Epithelial cell of proximal tubule (primary cell): ENCODE data around the gene ST6GAL1. TPM values are rescaled to one million over a fixed set of nuclear protein-coding genes. Genes with fewer than 3 reads are reported as not detected.

ENCODE experiments used
- DNase-seq: peaks from one replicate; pipeline ENCODE4 v3.0.0-alpha.2; 2011; ENCODE audit warnings: low read depth
- H3K4me3 ChIP-seq: 2 replicates; pipeline ENCODE4 v1.5.1; 2011; ENCODE audit warnings: low read depth, mild to moderate bottlenecking, low read length
- CTCF ChIP-seq: conservative IDR thresholded peaks from 2 replicates; pipeline ENCODE4 v1.5.1; 2012; ENCODE audit warnings: low read depth, mild to moderate bottlenecking, low read length
- total RNA-seq: library from RNA; depleted of rRNA; stranded (reverse); fragments of >200 nt; gene quantifications from 2 replicates; pipeline ENCODE4 v1.2.3, GENCODE V29; 2015

Gene ST6GAL1
- total RNA-seq, 1 donor from 2014 or later: 23.1 TPM

DNA sequence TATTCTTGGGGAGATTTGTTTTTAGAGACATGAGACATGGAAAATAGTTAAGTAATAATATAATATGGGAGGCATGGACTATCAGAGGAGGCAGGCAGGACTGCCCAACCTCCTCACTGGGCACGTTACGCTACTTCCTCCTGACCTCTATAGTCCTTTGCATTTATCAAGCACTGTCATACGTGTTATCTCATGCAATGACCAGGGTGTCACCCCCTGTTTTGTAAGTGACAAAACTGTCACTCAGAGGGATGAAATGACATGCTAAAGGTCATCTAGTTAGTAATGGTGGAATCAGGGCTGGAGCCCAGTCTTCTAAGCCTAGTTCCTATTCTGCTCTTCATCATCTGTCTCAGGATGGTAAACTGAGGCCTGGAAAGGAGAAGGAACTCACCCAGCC lies 66.7 kb downstream of the ST6GAL1 start:
- DNase-seq: no peak
- H3K4me3 ChIP-seq: no peak overlapping the region
- TF ChIP-seq CTCF: no peak

DNA sequence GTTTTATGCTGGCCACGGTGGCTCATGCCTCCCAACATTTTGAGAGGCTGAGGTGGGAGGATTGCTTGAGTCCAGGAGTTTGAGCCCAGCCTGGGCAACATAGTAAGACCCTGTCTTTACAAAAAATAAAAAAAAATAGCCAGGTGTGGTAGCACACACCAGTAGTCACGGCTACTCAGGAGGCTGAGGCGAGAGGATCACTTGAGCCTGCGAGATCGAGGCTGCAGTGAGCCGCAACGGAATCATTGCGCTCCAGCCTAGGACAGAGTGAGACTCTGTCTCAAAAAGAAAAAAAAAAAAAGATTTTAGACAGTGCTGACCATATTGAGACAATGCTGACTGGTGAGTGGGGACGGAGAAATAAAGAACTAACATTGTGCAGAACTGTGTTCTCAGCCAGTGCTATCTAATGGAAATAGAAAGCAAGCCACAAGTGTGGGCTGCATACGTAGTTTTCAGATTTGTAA lies 67.2 kb downstream of the ST6GAL1 start:
- TF ChIP-seq CTCF: no peak
- no peak for DNase-seq
- no peak overlapping the region for H3K4me3 ChIP-seq

DNA sequence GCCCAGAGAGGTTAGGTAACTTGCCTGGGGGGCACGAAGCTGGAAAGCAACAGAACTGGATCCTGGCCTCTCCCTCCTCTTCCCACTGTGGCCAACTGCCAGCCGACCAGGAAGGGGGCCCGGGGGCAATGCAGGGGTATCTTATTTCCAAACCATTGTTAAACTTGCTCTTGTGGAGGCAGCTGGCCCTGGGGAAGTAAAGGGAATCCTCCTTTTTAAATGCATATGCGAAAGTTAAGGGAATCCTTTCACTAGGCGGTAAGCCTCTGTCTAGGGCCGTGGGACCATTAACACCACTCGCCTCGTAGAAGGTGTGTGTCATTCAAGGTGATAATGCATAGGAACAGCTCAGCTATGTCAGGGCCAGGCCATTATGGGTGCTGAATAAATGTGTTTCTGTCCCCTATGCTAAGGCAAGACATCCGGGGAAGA lies 68.6 kb downstream of the ST6GAL1 start:
- no peak overlapping the region for H3K4me3 ChIP-seq
- no peak for TF ChIP-seq CTCF
- no peak for DNase-seq

- TF ChIP-seq CTCF: no peak
- no peak for DNase-seq
- no peak overlapping the region for H3K4me3 ChIP-seq
Observed at GRCh38 chr3:187000711-187001151, 70.4 kb downstream of the ST6GAL1 start.

- TF ChIP-seq CTCF: no peak
- H3K4me3 ChIP-seq: no peak overlapping the region
- no peak for DNase-seq
Observed at GRCh38 chr3:187002915-187003314, 72.6 kb downstream of the ST6GAL1 start.

DNA sequence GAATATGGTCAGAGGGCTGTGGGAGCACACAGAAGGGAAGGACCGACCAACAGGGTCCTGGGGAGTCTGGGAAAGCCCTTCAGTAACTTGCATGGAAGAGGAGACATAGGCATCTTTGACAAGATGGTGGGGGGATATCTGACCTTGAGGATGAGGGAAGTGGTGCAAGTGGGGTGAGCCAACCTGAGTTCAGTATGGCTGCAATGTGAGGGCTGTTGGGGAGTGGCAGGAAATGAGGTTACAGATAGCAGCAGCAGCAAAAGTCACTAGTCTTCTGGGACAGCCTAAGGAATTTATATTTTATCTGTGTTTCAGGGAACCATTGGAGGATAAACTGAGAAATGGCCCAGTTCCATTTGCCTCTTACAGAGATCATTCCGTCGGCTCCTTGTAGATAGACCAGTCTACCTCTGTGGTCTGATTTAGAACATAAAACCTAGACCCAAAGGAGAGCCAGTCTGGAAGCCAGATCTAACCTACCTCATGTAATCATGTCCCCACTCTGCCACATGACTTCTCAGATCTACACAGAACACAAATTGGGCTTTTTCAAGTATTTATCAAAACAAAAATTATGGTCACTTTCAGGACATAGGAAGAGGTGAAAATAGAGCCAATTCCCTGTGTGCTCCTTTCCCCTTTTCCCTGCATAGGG lies 75.6 kb downstream of the ST6GAL1 start:
- no peak for TF ChIP-seq CTCF
- no peak for DNase-seq
- no peak overlapping the region for H3K4me3 ChIP-seq
